Left kidney (tissue), 8 donors: ENCODE data around the gene C6orf141. TPM values are rescaled to one million over a fixed set of nuclear protein-coding genes. Genes with fewer than 3 reads are reported as not detected.

Experiments used
- DNase-seq: peaks from one replicate; pipeline ENCODE4 v3.0.0-alpha.2; 2013
- long read RNA-seq, 8 donors: transcript quantifications; one replicate each; lab custom pipeline, GENCODE V29; 2026
- polyA plus RNA-seq: library from polyadenylated mRNA; unstranded; fragments of 120-200 nt; gene quantifications from one replicate; pipeline ENCODE4 v1.2.1, GENCODE V29; 2013; ENCODE audit not compliant: insufficient read length

Gene C6orf141
- polyA plus RNA-seq, result 2.0 TPM
- long read RNA-seq, donor 1, partial matches to known transcripts, result 0 of 1 reads
- long read RNA-seq, donor 1, other reads (novel, unspliced or antisense), result 0 of 1 reads
- long read RNA-seq, donor 2, result 0 reads
- long read RNA-seq, donor 3, result 0 reads
- long read RNA-seq, donor 4, result 0 reads
- long read RNA-seq, donor 5, result 0 reads
- long read RNA-seq, donor 6, result 0 reads
- long read RNA-seq, donor 7, result 0 reads
- long read RNA-seq, donor 8, result 0 reads

DNA sequence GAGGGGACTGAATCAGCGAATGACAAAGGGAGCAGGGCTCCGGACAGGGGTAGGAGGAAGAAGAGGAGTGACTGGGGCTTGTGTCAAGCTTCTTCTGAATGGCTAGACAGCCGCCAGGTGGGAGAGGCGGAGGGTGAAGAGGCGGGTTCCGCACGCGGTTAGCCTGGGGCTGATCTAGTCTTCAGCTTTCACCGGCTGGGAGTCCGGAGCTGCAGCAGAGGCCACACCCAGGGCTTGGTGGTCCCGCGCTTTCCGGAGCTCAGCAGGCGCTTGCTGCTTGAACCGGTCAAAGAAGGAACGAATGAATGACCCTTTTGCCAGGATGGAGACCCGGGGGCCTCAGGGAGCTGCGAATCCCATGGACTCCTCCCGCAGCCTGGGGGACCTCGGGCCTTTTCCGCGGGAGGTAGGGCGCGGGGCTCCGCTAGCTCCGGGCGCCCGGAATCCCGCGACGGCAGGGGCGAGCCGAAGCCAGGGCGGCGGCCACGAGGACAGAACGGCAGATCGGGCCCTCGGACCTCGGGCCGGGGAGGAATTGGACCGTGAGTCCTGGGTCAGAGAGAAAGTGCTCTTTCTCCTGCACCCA, at the start of gene C6orf141:
TSS of gene C6orf141 (plus strand) at position 177 of the 586 bp plus-strand sequence. CDS start at position 302, 125 bp downstream.
- peak; percentile 13 for DNase-seq

DNA sequence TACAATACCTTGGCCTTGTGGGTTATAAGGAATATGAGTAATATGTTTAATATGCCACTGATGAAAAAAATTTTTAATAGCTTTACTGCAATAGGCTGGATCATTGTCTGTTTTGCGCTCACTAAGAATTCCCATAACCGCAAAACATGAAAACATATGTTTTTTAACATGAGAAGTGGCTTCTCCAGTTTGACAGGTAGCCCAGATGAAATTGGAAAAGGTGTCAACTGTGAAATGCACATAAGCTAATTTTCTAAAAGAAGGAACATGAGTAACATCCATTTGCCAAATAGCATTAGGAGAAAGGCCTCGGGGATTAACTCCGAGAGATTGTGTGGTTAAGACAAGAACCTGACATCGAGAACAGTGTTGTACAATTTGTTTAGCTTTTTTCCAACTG, 45.8 kb upstream of the C6orf141 start:
- DNase-seq, result no peak

GRCh38 chr6:49506569-49507111, 43.8 kb upstream of the C6orf141 start:
- DNase-seq, result no peak

DNA sequence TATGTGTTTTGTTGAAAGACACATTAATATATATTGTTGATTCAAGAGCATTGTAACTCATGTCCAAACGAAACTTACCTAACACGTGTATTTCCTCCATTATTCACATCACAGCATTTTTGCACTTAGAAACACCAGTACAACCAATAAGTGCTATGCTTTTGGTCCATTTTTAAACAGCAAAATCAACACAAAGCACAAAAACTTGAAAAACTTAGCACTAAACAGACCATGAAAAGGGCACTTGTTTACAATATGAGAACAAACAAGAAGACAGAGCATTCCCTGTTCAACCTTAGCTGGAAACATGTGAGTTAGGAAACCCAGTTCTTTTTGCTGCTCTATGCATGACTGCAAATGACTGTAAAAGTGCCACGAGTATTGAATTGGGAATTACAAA, 41.1 kb upstream of the C6orf141 start:
- no peak for DNase-seq

- DNase-seq, result no peak
Measured at GRCh38 chr6:49513153-49513989, 37.1 kb upstream of the C6orf141 start.

- DNase-seq, result no peak
Measured at GRCh38 chr6:49514571-49515484, 35.6 kb upstream of the C6orf141 start.

GRCh38 chr6:49515485-49516146, 34.9 kb upstream of the C6orf141 start:
- no peak for DNase-seq

- DNase-seq, result no peak
Measured at GRCh38 chr6:49516147-49516505, 34.3 kb upstream of the C6orf141 start.

DNA sequence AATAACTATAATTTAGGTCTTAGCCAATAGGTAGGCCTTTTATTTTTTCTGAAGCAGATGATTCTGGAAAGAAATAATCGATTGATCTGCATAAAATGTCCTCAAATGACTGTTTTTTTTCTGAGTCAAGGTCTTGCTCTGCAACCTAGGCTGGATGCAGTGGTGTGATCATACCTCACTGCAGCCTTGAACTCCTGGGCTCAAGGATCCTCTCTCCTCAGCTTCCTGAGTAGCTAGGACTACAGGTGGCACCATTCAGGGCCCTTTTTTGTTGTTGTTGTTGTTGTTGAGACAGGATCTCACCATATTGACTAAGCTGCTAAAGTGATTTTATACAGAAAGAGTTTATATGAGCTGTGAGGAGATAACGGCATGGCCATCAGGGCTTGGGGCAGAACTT, 32.5 kb upstream of the C6orf141 start:
- DNase-seq, result no peak

GRCh38 chr6:49519660-49520059, 30.8 kb upstream of the C6orf141 start:
- DNase-seq, result no peak

DNA sequence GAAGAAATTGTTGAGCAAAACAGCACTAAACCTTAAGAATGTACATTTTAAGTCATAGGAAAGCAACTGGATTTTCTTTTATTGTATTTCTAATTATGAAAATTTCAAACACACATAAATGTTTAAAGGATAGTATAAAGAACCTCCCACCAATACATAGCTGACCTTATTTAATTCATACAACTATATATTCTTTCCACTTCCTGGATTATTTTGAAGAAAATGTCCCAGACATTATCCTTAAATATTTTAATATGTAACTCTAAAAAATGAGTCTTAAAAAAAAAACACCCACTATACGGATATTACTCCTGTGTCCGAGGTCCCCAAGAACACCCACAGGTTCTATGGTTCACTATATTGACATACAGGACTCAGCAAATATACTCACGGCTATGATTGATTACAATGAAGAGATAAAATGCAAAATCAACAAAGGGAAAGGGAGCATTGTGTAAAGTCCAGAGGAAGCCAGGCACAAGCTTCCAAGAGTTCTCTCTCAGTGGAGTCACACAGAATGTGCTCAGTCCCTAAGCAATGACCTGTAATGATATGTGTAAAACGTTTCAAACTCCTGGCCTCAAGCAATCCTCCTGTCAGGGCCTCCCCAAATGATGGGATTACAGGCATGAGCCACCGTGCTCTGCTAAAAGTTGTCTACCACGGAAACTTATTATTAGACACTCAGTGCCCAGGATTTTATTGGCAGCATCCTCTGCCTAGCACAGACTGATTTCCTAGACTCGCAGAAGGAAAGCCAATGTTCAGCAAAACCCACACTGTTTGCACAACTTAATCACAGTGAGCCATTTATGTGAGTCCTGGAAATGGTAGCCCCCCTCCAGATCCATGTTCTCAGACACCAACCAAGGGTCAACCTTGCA, 27.5 kb upstream of the C6orf141 start:
- DNase-seq, result no peak

GRCh38 chr6:49523901-49524300, 26.6 kb upstream of the C6orf141 start:
- no peak for DNase-seq

DNA sequence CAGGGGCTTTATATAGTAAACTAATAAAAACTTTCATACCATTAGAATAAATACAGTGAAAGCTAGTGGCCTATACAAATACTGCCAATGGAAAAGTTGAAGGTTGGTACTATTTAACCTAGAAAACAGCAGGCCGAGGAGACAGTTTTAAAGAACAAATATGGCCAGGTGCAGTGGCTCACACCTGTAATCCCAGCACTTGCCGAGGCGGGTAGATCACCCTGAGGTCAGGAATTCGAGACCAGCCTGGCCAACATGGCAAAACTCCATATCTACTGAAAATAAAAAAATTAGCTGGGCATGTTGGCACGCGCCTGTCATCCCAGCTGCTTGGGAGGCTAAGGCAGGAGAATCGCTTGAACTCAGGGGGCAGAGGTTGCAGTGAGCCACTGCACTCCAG, 25.9 kb upstream of the C6orf141 start:
- DNase-seq, result no peak

- DNase-seq, result no peak
Measured at GRCh38 chr6:49526598-49526997, 23.9 kb upstream of the C6orf141 start.

- no peak for DNase-seq
Measured at GRCh38 chr6:49527320-49527719, 23.1 kb upstream of the C6orf141 start.

GRCh38 chr6:49528571-49528970, 21.9 kb upstream of the C6orf141 start:
- no peak for DNase-seq

DNA sequence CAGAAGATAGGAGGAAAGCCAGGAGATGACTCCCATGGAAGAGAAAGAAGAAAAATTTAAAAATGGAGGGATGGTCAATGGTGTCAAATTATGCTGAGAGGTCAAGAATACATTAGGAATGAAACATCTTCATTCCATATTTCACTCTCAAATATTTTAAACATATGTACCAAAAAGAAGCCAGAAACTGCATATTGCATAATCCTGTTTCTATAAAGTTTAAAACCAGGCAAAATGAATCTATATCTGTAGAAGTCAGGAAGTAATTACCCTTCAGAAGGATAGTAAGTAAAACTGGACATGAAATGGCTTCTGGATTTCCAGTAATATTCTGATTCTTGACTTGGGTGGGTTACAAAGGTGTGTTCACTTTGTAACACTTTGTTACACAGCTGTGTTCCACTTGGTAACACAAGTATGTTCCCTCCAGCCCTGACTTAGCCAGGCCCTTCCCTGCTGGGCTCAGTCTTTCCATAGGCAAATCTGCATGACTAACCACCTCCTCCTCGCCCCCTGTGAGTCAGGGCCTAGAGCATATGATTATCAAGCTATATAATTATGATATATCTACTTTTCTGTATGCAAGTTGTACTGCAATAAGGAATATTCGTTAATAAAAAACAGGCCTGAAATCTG, 20.2 kb upstream of the C6orf141 start:
- DNase-seq, result no peak

GRCh38 chr6:49531774-49532569, 18.5 kb upstream of the C6orf141 start:
- peak; percentile 62 for DNase-seq

GRCh38 chr6:49535795-49536194, 14.7 kb upstream of the C6orf141 start:
- no peak for DNase-seq
